ENCODE measurements around the gene RSAD1. TPM values are rescaled to one million over a fixed set of nuclear protein-coding genes. Genes with fewer than 3 reads are reported as not detected.

Gene RSAD1
- polyA plus RNA-seq, 1 of the 3 experiments (the other 2 are of a cell fraction) = 44.7 TPM

- no peaks in the 10 kb centered on the region for H3K27me3 ChIP-seq (ENCODE audit: insufficient read depth)
- no peak overlapping the region for H3K4me3 ChIP-seq (ENCODE audit: low read depth in 2 of 2, low read length in 1 of 2)
- H3K9me3 ChIP-seq = no peaks in the 10 kb centered on the region
- H3K36me3 ChIP-seq (replicated peaks in 1 of 2; ENCODE audit: control insufficient read depth in 1 of 2, insufficient read depth in 2 of 2, low read length in 1 of 2) = no peaks in the 10 kb centered on the region
- no peak overlapping the region for H3K4me2 ChIP-seq
- TF ChIP-seq USF1 (IDR thresholded peaks at IDR 0.05; ENCODE audit: borderline replicate concordance, low read depth) = no peak
- TF ChIP-seq NRF1 (IDR thresholded peaks at IDR 0.05; ENCODE audit: low read depth, low read length) = no peak
- no peak for TF ChIP-seq RAD21 (IDR thresholded peaks at IDR 0.05; ENCODE audit: low read length)
- TF ChIP-seq ELF1 (IDR thresholded peaks at IDR 0.05) = no peak
- TF ChIP-seq MEF2A (IDR thresholded peaks at IDR 0.05; ENCODE audit: borderline replicate concordance, low read depth) = no peak
- TF ChIP-seq NFIC (IDR thresholded peaks at IDR 0.05; ENCODE audit: borderline replicate concordance) = no peak
- TF ChIP-seq SMC3 (IDR thresholded peaks at IDR 0.05; ENCODE audit: low read depth, low read length) = no peak
- no peak for TF ChIP-seq FOSL2 (IDR thresholded peaks at IDR 0.05; ENCODE audit: borderline replicate concordance, low read depth)
- no peak for TF ChIP-seq USF2 (IDR thresholded peaks at IDR 0.05; ENCODE audit: borderline replicate concordance, low read depth, low read length)
- TF ChIP-seq TAF1 (IDR thresholded peaks at IDR 0.05; ENCODE audit: borderline replicate concordance, low read depth, low read length) = no peak
- no peak for TF ChIP-seq RXRA (IDR thresholded peaks at IDR 0.05; ENCODE audit: borderline replicate concordance, low read depth)
- TF ChIP-seq MAX (IDR thresholded peaks at IDR 0.05; ENCODE audit: low read depth) = no peak
- TF ChIP-seq PBX3 (IDR thresholded peaks at IDR 0.05) = no peak
- TF ChIP-seq TCF12 (IDR thresholded peaks at IDR 0.05) = no peak
- TF ChIP-seq JUND (IDR thresholded peaks at IDR 0.05) = no peak
- no peak for TF ChIP-seq GATA2 (CRISPR knock-in tag; IDR thresholded peaks at IDR 0.05)
- no peaks in the 10 kb centered on the region for H3K79me2 ChIP-seq (ENCODE audit: insufficient read depth)
- peaks cover 10% of the 10 kb centered on the region for H3F3A ChIP-seq (replicated peaks; ENCODE audit: insufficient read depth)
- H4K20me1 ChIP-seq (ENCODE audit: insufficient read depth) = no peaks in the 10 kb centered on the region
- POLR2A ChIA-PET = no interaction called here
- DNase-seq = no peak
- H3K27ac ChIP-seq (ENCODE audit: low read depth in 2 of 2, low read length in 1 of 2) = no peak overlapping the region
- H3K9ac ChIP-seq = no peak overlapping the region
- H3K9me2 ChIP-seq = no peaks in the 10 kb centered on the region
- 82% methylated on average over 9 of the region's 9 CpGs for WGBS (ENCODE audit: low lambda C conversion rate)
- H2AFZ ChIP-seq (ENCODE audit: low read depth) = no peak overlapping the region
- no peaks in the 10 kb centered on the region for H3K4me1 ChIP-seq (ENCODE audit: control insufficient read depth in 1 of 2, insufficient read depth in 2 of 2, low read depth in 1 of 2, low read length in 1 of 2)
- CTCF ChIA-PET = interaction anchor here (0.8 to 13.3 kb wide), 19 partner anchors 9 to 333 kb away, joined by 3 to 183 read pairs (median 8); partner anchors contain the start of gene RSAD1
Measured at GRCh38 chr17:50502301-50502990, 23.8 kb downstream of the RSAD1 start.

Measured in SK-N-SH (cell line).